Fibroblast of skin of left quadriceps (primary cell): ENCODE measurements around the gene VSTM2B.
A peak's percentile ranks its signal among the peaks of the same experiment; 100 is the strongest.

Experiments
- DNase-seq, 2 experiments: peaks; one replicate each; pipeline ENCODE4 v3.0.0-alpha.2; 2013; ENCODE audit warnings: low read depth in 2 of 2

Gene VSTM2B

GRCh38 chr19:29566496-29567054 lies 40.8 kb downstream of the VSTM2B start:
- DNase-seq = no peak

GRCh38 chr19:29567366-29567915 lies 41.6 kb downstream of the VSTM2B start:
- no peak for DNase-seq

DNA sequence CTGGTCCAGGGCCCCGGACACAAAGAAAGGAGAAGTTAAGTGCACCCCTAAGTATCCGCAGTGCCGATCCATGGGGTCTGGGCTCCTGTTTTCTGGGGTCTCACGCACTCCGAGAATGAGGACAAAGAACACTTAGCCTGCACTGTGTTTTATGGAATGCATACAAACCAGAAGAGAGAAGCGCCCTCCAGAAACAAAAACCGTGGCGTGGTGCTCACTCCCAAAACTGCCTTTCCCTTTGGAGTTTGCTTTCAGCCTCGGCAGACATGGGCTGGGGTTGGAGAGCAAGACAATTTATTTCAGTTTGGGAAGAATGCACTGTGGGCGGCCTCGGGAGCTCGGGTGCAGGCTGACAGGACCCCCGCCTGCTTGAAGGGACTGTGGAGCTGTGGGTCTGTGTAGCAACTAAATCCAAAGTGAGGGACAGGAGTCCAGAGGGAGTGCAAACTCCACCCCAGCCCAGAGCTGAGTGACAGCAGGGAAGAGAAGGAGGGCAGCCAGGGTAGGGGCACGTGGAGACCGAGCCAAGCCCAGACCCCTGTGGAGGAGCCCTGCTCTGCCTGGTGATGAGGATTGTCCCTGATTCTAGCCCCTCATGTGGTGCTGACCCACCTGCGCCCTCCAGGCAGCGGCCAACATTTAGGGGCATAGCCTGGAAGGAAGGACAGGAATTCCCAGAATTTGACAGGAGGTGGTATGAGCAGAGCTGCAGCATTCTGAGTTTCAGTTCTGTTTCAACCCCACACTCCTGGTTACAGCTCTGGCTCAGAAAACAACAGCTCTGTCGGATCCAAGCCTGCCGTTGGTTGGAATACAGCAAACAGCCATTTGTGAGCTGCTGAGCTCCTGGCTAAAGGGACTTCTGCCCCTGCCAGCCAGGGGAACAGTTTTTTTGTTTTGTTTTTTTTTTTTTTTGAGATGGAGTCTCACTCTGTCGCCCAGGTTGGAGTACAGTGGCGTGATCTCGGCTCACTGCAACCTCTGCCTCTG lies 42.5 kb downstream of the VSTM2B start:
- no peak for DNase-seq

- no peak for DNase-seq
Observed at GRCh38 chr19:29569038-29569911, 43.5 kb downstream of the VSTM2B start.

- no peak for DNase-seq
Observed at GRCh38 chr19:29571181-29571580, 45.4 kb downstream of the VSTM2B start.

- DNase-seq = no peak
Observed at GRCh38 chr19:29573486-29573885, 47.7 kb downstream of the VSTM2B start.

DNA sequence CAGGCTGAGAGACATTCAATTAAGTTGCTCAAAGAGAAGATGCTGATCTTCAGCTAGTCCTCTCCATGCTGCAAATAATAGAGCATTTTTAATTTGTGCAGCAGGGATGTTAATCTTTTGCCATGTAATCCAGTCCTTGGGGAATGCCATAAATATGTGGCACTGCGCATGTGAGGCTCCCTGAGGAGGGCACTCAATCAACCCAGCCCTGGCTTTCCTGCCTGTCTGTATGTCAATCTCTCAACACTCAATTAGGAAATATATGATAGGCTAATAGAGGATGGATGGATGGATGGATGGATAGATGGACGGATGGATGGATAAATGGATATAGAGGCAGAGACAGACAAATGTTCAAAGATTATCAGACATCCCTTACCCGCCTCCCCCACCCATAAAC lies 48.7 kb downstream of the VSTM2B start:
- no peak for DNase-seq

DNA sequence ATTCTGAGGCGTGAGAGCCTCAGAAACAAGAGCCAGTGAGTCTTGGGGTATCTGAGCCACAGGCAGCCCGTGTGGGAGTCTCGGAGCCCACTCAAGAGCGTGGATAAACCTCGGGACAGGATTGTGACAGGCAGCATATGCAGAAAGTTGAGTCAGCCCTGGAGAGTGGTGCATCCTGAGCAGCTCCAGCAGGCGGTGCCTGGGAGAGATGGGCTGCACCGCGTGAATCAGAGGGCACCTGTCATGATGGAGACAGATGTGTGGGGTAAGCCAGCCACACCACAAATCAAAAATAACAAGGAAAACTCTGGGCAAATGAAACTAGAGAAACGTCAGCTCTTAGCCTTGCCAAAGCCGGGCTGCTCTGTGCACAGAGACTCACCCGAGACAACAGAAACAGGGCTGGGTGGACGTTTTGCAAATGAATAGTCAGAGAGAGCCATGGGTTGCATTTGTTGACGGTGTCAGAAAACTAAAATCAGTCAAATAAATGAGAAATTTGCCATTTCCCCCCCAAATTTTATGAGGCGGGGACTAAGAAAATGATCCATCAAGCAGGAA lies 50.3 kb downstream of the VSTM2B start:
- no peak for DNase-seq

GRCh38 chr19:29576761-29577648 lies 51.2 kb downstream of the VSTM2B start:
- no peak for DNase-seq

- no peak for DNase-seq
Observed at GRCh38 chr19:29577649-29577963, 51.8 kb downstream of the VSTM2B start.

DNA sequence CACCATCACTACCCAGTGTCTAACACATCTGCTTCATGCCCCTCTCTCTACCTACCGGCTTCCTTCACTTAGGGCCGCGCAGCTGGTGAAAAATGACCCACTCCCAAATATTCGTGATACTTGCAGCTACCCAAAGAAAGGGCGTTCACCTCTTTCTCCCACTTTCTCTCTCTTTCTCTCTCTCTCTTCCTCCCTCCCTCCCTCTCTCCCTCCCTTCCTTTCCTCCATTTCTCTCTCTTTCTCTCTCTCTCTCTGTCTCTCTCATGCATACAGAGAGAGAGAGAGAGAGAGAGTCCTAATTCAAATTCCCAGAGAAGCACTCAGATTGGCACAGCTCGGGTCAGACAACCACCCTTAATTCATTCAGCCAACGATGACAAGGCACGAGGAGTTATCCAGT lies 52.6 kb downstream of the VSTM2B start:
- DNase-seq = no peak

DNA sequence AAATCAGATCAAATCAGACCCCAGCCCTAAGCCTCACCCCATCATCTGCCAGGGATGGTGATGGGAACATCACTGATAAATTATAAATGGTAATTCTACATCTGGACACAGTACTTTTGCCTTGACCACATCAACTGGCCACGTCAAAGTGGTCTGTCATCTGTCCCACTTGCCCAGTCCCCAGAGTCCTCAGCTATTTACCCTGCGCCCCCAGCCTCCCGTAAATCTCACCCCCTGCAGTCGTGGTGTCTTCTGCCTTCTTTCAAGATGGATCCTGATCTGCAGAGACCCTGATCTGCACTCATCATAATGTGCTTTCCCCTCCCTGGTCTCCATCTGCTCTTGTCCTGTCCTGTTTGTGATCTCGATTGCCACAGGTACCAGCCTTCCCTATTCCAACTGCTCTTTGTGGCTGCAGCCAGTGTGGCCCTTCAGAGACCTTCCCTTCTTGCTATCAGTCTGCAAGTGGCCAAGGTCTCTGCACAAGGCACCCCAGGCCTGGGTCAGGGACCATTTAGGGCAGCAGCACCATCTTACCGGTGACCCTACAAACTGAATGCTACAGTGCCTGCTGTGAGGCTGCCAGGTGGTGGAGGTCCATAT lies 53.6 kb downstream of the VSTM2B start:
- DNase-seq = no peak

DNA sequence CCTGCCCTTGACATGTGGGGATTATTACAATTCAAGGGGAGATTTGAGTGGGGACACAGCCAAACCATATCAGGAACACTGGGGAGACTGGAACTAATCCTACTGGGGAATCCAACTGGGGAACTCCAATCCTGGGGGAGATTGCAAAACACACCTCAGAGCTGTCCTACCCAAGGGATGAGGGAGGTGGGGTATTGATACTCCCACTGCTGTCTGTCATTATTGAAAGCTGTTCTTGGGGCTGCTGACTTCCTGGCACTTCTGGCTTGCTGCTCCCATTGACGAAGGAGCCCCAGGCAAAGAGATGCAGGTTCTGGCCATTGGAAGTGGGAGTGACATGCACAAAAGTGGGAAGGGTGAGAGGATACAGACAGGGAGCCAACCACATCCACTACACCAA lies 55.6 kb downstream of the VSTM2B start:
- DNase-seq = no peak

DNA sequence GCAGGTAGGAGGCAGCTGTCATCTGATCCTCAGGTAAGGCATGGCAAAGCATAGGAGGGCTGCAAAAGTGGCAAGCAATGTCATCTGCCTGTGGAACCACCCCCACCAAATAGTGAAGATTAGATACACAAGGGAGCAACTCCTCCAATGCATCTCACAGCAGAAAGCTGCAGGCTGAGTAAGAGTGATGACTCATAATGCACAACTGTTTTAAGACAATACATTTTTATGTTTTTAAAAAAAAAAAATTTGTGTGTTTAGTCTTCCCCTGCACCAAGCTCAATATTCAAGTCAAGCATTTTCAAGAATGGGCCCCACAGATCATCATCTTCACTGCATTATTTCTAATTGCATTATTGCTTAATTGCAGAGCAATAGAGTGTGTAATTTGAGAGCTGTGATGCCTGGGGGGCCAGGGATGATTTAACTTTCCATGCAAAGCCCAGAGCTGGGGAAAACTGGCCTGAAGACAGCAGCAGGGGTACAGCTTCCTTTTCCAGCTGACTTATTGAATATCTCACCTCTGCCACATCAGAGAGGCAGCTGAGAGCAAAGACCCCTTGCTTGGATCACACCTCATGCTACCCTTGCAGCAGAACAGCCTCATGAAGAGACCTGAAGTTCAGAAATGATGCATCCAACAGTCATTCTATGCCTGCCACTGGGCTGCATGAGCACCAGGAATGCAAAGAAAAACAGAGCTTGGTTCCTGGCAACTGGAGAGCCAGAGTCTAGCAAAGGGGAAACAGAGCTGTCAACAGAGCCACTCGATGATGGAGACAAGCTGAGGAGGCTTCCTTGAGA lies 57.6 kb downstream of the VSTM2B start:
- peak in 1 of 2 experiments; percentile 17 for DNase-seq

DNA sequence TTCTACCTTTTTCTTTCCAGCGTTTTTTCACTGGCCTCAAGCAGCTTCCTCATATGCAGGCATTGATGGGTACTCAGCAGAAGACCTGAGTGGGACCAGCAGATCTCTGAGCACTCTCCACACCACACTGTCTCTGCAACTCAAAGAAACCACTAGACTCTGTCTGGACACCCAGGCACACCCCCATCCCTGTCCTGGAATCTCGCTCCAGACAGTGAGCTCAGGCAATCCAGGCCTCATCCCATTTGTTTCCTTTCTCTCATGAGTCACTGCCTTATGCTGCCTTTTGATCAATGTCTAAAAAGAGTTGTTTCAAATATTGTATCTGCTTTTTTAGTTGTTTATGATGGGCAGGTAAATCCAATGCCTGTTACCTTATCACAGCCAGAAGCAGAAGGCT lies 60.6 kb downstream of the VSTM2B start:
- no peak for DNase-seq

- DNase-seq = no peak
Observed at GRCh38 chr19:29587059-29587458, 61.3 kb downstream of the VSTM2B start.

DNA sequence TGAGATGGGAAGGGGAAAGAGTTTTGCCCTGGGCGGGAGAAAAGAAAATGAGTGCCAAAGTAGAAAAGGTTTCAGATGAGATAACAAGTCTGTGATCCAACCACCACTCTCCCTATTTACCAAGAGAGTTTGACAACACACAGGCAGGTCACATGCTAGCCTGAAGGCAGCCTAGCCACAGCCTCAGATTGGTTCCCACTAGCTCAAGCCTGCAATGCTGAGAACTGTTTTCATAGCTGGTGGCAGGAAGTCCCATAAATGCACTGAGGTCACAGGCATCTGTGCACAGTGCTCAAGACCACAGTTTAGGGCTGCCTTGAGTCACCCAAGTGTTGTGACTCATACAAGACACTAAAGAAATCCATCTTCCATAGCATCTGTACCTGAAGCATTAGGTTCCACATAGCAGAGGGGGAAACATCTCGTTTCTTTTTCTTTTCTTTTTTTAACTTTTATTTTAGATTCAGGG lies 61.8 kb downstream of the VSTM2B start:
- DNase-seq = no peak

DNA sequence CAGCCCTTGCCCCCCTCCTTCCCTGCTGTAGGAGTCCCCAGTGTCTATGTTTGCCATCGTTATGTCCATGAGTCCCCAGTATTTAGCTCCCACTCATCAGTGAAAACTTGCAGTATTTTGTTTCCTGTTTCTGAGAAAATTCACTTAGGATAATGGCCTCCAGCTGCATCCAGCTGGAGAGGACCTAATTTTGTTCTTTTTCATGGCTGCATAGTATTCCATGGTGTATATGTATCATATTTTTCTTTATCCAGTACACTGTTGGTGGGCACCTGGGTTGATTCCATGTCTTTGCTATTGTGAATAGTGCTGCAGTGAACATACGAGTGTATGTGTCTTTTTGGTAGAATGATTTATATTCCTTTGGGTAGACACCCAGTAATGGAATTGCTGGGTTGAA lies 62.3 kb downstream of the VSTM2B start:
- no peak for DNase-seq

- no peak for DNase-seq
Observed at GRCh38 chr19:29590278-29590677, 64.5 kb downstream of the VSTM2B start.
